Hepatocyte (in vitro differentiated cells): Measurements from ENCODE around the gene CYP3A4. TPM values are rescaled to one million over a fixed set of nuclear protein-coding genes. Genes with fewer than 3 reads are reported as not detected.

Experiments used
- DNase-seq: peaks from one replicate; pipeline ENCODE4 v3.0.0-alpha.2; 2016; ENCODE audit warnings: low spot score
- H2AFZ ChIP-seq: fragments of 200-600 bp; sonication (generic); 2 replicates; pipeline ENCODE4 v1.6.0; 2016; ENCODE audit warnings: antibody characterized with exemption, mild to moderate bottlenecking
- H3K27ac ChIP-seq: fragments of 200-600 bp; sonication (generic); 2 replicates; pipeline ENCODE4 v1.5.1; 2016; ENCODE audit warnings: mild to moderate bottlenecking
- H3K27me3 ChIP-seq: fragments of 200-600 bp; sonication (generic); 2 replicates; pipeline ENCODE4 v1.6.1; 2016
- H3K36me3 ChIP-seq: fragments of 200-600 bp; sonication (generic); replicated peaks from 2 replicates; pipeline ENCODE4 v1.5.1; 2016; ENCODE audit warnings: low read depth; ENCODE audit not compliant: insufficient read depth
- H3K4me1 ChIP-seq: fragments of 200-600 bp; sonication (generic); 2 replicates; pipeline ENCODE4 v1.5.1; 2016; ENCODE audit warnings: mild to moderate bottlenecking, moderate library complexity; ENCODE audit not compliant: insufficient read depth
- H3K4me2 ChIP-seq: fragments of 200-600 bp; sonication (generic); 2 replicates; pipeline ENCODE4 v1.6.0; 2016
- H3K4me3 ChIP-seq: fragments of 200-600 bp; sonication (generic); 2 replicates; pipeline ENCODE4 v1.5.1; 2016; ENCODE audit warnings: mild to moderate bottlenecking
- H3K79me2 ChIP-seq: fragments of 200-600 bp; sonication (generic); 2 replicates; pipeline ENCODE4 v1.6.0; 2017; ENCODE audit warnings: mild to moderate bottlenecking
- H3K9me2 ChIP-seq: fragments of 200-600 bp; sonication (generic); replicated peaks from 2 replicates; pipeline ENCODE4 v1.6.0; 2017; ENCODE audit warnings: mild to moderate bottlenecking; ENCODE audit not compliant: insufficient read depth
- H3K9me3 ChIP-seq: fragments of 200-600 bp; sonication (generic); 2 replicates; pipeline ENCODE4 v1.5.1; 2016; ENCODE audit warnings: low read depth, mild to moderate bottlenecking
- H4K20me1 ChIP-seq: fragments of 200-600 bp; sonication (generic); 2 replicates; pipeline ENCODE4 v1.6.0; 2016; ENCODE audit warnings: mild to moderate bottlenecking; ENCODE audit not compliant: insufficient read depth, poor library complexity, severe bottlenecking
- EZH2 ChIP-seq: fragments of 200-600 bp; sonication (generic); IDR thresholded peaks from 2 replicates; pipeline ENCODE4 v1.6.1; 2016; ENCODE audit warnings: antibody characterized with exemption, mild to moderate bottlenecking, borderline replicate concordance
- EZH2phosphoT487 ChIP-seq: fragments of 200-600 bp; sonication (generic); IDR thresholded peaks from one replicate; pipeline ENCODE4 v1.6.1; 2018; ENCODE audit warnings: antibody characterized with exemption, mild to moderate bottlenecking, low read depth, moderate library complexity; ENCODE audit not compliant: unreplicated experiment, severe bottlenecking
- WGBS: methylation state at CpG from one replicate; pipeline ENCODE4 v1.1.6; 2016; ENCODE audit warnings: low lambda C conversion rate; ENCODE audit errors: missing lambda C conversion rate; 5-methylcytosine and 5-hydroxymethylcytosine counted together
- polyA plus RNA-seq: library from polyadenylated mRNA; unstranded; fragments of >200 nt; fragmentation: Nextera tagmentation; extraction: Ambion mirVana; gene quantifications from 2 replicates; pipeline ENCODE4 v1.2.1, GENCODE V29; 2016
- total RNA-seq: library from RNA; depleted of rRNA; stranded (reverse); fragments of >200 nt; gene quantifications from 2 replicates; pipeline ENCODE4 v1.2.3, GENCODE V29; 2014
- TF ChIP-seq, protein P1 (sequence below): fragments of 200-600 bp; sonication (generic); IDR thresholded peaks from 2 replicates; pipeline ENCODE4 v1.5.1; 2016; ENCODE audit warnings: antibody characterized with exemption, mild to moderate bottlenecking; ENCODE audit not compliant: poor library complexity

CYP3A4 gene
- total and polyA plus RNA-seq, 2 experiments from 2014 or later: 42.2 to 43.4 TPM

DNA sequence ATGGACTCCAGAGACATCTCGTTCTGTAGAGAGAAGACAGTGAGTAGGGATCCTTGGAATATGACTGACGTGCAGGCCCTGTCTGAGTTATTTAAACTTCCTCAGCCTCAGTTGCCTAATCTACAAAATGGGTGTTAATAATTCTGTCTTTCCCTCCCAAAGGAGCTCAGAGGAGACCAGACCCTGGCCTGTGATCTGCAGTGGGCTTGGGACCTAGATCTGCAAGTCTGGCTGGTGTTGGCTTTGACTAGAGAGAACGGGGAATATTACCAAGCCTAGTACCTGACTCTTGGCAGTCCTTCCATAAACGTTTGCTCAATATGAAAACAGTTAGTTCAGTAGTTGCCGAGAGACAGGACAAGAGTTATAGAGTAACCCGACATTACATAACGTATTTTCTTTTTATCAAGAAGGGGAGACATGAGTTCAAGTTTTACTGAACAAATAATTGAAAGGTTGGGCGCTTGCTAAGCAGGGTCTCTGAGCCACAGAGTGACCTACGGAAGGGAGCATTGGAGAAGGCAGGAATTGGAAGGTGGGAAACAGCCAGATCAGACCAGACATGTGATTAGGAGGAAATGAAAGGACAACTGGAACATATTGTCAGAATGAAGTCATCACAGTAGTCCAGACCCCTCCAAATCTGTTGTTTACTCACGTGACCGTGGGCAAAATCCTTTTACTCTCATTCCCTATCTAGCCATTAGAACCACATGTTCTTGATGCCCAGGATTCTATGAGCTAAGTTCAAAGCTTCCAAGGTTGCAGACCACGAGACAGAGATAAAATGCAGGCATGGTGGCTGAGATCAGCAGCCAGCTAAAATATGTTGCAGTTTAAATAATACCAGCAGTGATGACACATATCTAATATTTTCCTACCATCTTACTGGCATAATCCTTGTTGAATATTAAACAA lies 10.9 kb upstream of the CYP3A4 start:
- TF ChIP-seq, protein P1, sequence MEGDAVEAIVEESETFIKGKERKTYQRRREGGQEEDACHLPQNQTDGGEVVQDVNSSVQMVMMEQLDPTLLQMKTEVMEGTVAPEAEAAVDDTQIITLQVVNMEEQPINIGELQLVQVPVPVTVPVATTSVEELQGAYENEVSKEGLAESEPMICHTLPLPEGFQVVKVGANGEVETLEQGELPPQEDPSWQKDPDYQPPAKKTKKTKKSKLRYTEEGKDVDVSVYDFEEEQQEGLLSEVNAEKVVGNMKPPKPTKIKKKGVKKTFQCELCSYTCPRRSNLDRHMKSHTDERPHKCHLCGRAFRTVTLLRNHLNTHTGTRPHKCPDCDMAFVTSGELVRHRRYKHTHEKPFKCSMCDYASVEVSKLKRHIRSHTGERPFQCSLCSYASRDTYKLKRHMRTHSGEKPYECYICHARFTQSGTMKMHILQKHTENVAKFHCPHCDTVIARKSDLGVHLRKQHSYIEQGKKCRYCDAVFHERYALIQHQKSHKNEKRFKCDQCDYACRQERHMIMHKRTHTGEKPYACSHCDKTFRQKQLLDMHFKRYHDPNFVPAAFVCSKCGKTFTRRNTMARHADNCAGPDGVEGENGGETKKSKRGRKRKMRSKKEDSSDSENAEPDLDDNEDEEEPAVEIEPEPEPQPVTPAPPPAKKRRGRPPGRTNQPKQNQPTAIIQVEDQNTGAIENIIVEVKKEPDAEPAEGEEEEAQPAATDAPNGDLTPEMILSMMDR: no peak
- TF ChIP-seq EZH2phosphoT487 (no peak), EZH2 (no peak)
- Histone ChIP-seq H3K36me3 (no peaks in the 10 kb centered on the region), H3K4me2 (no peak overlapping the region), H3K4me3 (no peak overlapping the region), H3K9me2 (no peaks in the 10 kb centered on the region), H2AFZ (no peak overlapping the region), H3K79me2 (no peaks in the 10 kb centered on the region), H3K4me1 (peaks cover 7% of the 10 kb centered on the region), H3K9me3 (no peaks in the 10 kb centered on the region), H3K27me3 (no peaks in the 10 kb centered on the region), H3K27ac (peak overlapping the region; percentile 85), H4K20me1 (no peaks in the 10 kb centered on the region)
- peak; percentile 68 for DNase-seq
- 60% methylated on average over 12 of the region's 12 CpGs for WGBS

DNA sequence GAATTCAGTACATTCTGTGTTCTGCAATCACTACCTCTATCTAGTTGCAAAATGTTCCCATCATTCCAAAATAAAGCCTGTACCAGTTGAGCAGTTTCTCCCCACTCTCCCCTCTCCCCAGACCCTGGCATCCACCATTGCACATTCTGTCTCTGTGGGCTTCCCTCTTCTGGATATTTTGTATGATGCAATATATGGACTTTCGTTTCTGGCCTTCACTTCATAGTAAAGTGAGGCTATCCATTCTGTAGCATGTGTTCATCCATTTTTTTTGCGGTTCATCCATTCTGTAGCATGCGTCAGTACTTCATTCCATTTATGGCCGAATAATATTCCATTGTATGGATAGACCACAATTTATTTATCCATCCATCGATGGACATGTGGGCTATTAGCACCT lies 9.5 kb upstream of the CYP3A4 start:
- H3K79me2 ChIP-seq: no peaks in the 10 kb centered on the region
- peak overlapping the region; percentile 85 for H3K27ac ChIP-seq
- 94% methylated on average over 5 of the region's 5 CpGs for WGBS
- no peak for DNase-seq
- no peak overlapping the region for H2AFZ ChIP-seq
- no peaks in the 10 kb centered on the region for H3K27me3 ChIP-seq
- H4K20me1 ChIP-seq: no peaks in the 10 kb centered on the region
- no peaks in the 10 kb centered on the region for H3K36me3 ChIP-seq
- no peaks in the 10 kb centered on the region for H3K9me2 ChIP-seq
- H3K4me3 ChIP-seq: no peak overlapping the region
- H3K4me2 ChIP-seq: no peak overlapping the region
- peaks cover 7% of the 10 kb centered on the region for H3K4me1 ChIP-seq
- H3K9me3 ChIP-seq: no peaks in the 10 kb centered on the region
- TF ChIP-seq EZH2phosphoT487 (no peak), EZH2 (no peak)
- TF ChIP-seq, protein P1: no peak

DNA sequence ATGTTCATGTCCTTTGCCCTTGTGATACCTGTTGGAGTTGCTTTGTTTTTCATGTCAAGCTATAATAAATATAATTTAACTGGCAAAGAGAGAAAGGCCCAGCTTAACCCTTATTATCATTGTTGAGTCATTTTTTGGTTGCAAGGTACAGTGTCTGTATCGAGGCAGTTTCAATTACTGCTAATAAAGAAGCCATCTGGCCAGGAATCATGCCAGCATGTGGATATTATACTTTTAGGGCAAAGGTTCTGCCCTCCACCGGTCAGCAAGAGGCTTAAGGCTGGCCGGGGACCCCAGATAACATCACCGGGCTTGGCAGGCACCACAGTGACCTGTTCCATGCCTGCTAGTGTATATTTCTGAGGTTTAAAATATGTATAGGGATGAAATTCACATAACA lies 9.0 kb upstream of the CYP3A4 start:
- no peak for TF ChIP-seq EZH2phosphoT487
- TF ChIP-seq, protein P1: no peak
- TF ChIP-seq EZH2: no peak
- H3K79me2 ChIP-seq: no peaks in the 10 kb centered on the region
- no peaks in the 10 kb centered on the region for H3K9me3 ChIP-seq
- H3K4me1 ChIP-seq: peaks cover 7% of the 10 kb centered on the region
- no peaks in the 10 kb centered on the region for H3K27me3 ChIP-seq
- H2AFZ ChIP-seq: no peak overlapping the region
- no peak overlapping the region for H3K27ac ChIP-seq
- no peaks in the 10 kb centered on the region for H3K36me3 ChIP-seq
- WGBS: 59% methylated on average over 4 of the region's 4 CpGs
- no peaks in the 10 kb centered on the region for H4K20me1 ChIP-seq
- no peak overlapping the region for H3K4me2 ChIP-seq
- DNase-seq: no peak
- H3K4me3 ChIP-seq: no peak overlapping the region
- H3K9me2 ChIP-seq: no peaks in the 10 kb centered on the region
